Naive thymus-derived CD4-positive, alpha-beta T cell (primary cell): Measurements from ENCODE around the gene RIPOR3. TPM values are rescaled to one million over a fixed set of nuclear protein-coding genes. Genes with fewer than 3 reads are reported as not detected.

Experiments used
- microRNA-seq: library from miRNA; unstranded; fragments of <30 nt; microRNA quantifications from one replicate; pipeline ENCODE4 v1.2.0, GENCODE V29; 2022; ENCODE audit warnings: borderline microRNAs expressed
- polyA plus RNA-seq, 2 donors: library from polyadenylated mRNA; unstranded; fragments of 300-500 nt; fragmentation: Illumina TruSeq; gene quantifications; one replicate each; pipeline ENCODE4 v1.2.3, GENCODE V29; 2021
- total RNA-seq, 6 experiments: library from RNA in 5 of 6; stranded (reverse) in 5 of 6; gene quantifications; 1 replicate in 5 of 6; 2 replicates in 1 of 6; pipeline ENCODE4 v1.2.3 and lab custom pipeline; 2021 to 2026

RIPOR3 gene
- total and polyA plus RNA-seq, 7 experiments from 2014 or later: 0.27 to 1.7 (median 0.80) TPM; not detected in 3

Small RNA genes within 50 kb of the gene (microRNA-seq; reads per million reads assigned to microRNA genes)
- gene MIR1302-5 (not detected), gene MIR645 (not detected)

Other genes starting within 250 kb of the RIPOR3 start
- gene PTPN1, start 181.2 kb downstream of the RIPOR3 start, total RNA-seq: 10 to 100 TPM; 53.9 to 80.5 (median 60.2) TPM
- 10 to 100 TPM; 30.4 to 34.7 TPM for gene PTPN1, start 181.2 kb downstream of the RIPOR3 start, polyA plus RNA-seq
- 10 to 100 TPM in 2 of 5 experiments, 1 to 10 TPM in 3; 5.2 to 10.8 (median 7.7) TPM for gene PARD6B, start 40.0 kb upstream of the RIPOR3 start, total RNA-seq
- 1 to 10 TPM in 1 of 2 donors, under 1 TPM in 1; 0.60 to 1.9 TPM for gene PARD6B, start 40.0 kb upstream of the RIPOR3 start, polyA plus RNA-seq
- gene BCAS4, start 103.5 kb upstream of the RIPOR3 start, total RNA-seq: 10 to 100 TPM in 4 of 5 experiments, 1 to 10 TPM in 1; 5.5 to 54.0 (median 45.0) TPM
- gene BCAS4, start 103.5 kb upstream of the RIPOR3 start, polyA plus RNA-seq: 10 to 100 TPM; 23.3 to 24.1 TPM
- 10 to 100 TPM; 51.9 to 73.2 (median 66.3) TPM for gene ADNP, start 239.9 kb upstream of the RIPOR3 start, total RNA-seq
- gene ADNP, start 239.9 kb upstream of the RIPOR3 start, polyA plus RNA-seq: 10 to 100 TPM in 1 of 2 donors, 1 to 10 TPM in 1; 9.6 to 11.0 TPM